ENCODE results near the gene CBLC. TPM values are rescaled to one million over a fixed set of nuclear protein-coding genes. Genes with fewer than 3 reads are reported as not detected.

The CBLC gene
- polyA plus RNA-seq, 1 of the 3 experiments (the other 2 are of a cell fraction) = not detected

GRCh38 chr19:44737238-44738071 lies 40.2 kb upstream of the CBLC start (continued):
- TF ChIP-seq CTCF (IDR thresholded peaks at IDR 0.05) (no peak), ELF1 (IDR thresholded peaks at IDR 0.05) (no peak)

GRCh38 chr19:44738136-44738535 lies 39.6 kb upstream of the CBLC start:
- H3K9me2 ChIP-seq = no peaks in the 10 kb centered on the region
- CTCF ChIA-PET = interaction anchor here (1.2 to 11.9 kb wide), 6 partner anchors 15 to 167 kb away, joined by 3 to 92 read pairs (median 6); partner anchors contain the start of gene NECTIN2
- H3K4me2 ChIP-seq = no peak overlapping the region
- no peak for DNase-seq
- H3K4me1 ChIP-seq (ENCODE audit: control insufficient read depth in 1 of 2, insufficient read depth in 2 of 2, low read depth in 1 of 2, low read length in 1 of 2) = peaks cover 3 to 11% of the 10 kb centered on the region in 2 experiments; a peak in 3 of 4 replicates
- POLR2A ChIA-PET = no interaction called here
- H3K9ac ChIP-seq = no peak overlapping the region
- H4K20me1 ChIP-seq (ENCODE audit: insufficient read depth) = no peaks in the 10 kb centered on the region
- H3K27ac ChIP-seq (ENCODE audit: low read depth in 2 of 2, low read length in 1 of 2) = no peak overlapping the region
- H3K9me3 ChIP-seq = no peaks in the 10 kb centered on the region
- no peaks in the 10 kb centered on the region for H3K79me2 ChIP-seq (ENCODE audit: insufficient read depth)
- WGBS (ENCODE audit: low lambda C conversion rate) = 80% methylated on average over 2 of the region's 2 CpGs
- H3K4me3 ChIP-seq (ENCODE audit: low read depth in 2 of 2, low read length in 1 of 2) = no peak overlapping the region
- no peaks in the 10 kb centered on the region for H3K27me3 ChIP-seq (ENCODE audit: insufficient read depth)
- peaks cover 27% of the 10 kb centered on the region for H3F3A ChIP-seq (replicated peaks; ENCODE audit: insufficient read depth)
- no peak overlapping the region for H2AFZ ChIP-seq (ENCODE audit: low read depth)
- no peaks in the 10 kb centered on the region for H3K36me3 ChIP-seq (replicated peaks in 1 of 2; ENCODE audit: control insufficient read depth in 1 of 2, insufficient read depth in 2 of 2, low read length in 1 of 2)
- TF ChIP-seq ZBTB33 (IDR thresholded peaks at IDR 0.05; ENCODE audit: borderline replicate concordance, low read depth) = no peak
- TF ChIP-seq FOXM1 (IDR thresholded peaks at IDR 0.05; ENCODE audit: low read depth) = no peak
- TF ChIP-seq RFX5 (IDR thresholded peaks at IDR 0.05; ENCODE audit: low read length) = no peak
- TF ChIP-seq CTCF (IDR thresholded peaks at IDR 0.05) = no peak
- TF ChIP-seq SIN3A (IDR thresholded peaks at IDR 0.05; ENCODE audit: borderline replicate concordance, low read depth, low read length) = no peak
- TF ChIP-seq GATA2 (CRISPR knock-in tag; IDR thresholded peaks at IDR 0.05) = no peak
- no peak for TF ChIP-seq EP300 (IDR thresholded peaks at IDR 0.05; ENCODE audit: borderline replicate concordance in 1 of 2, low read depth in 1 of 2, low read length in 1 of 2)
- TF ChIP-seq REST (IDR thresholded peaks at IDR 0.05; ENCODE audit: low read depth, low read length) = no peak
- no peak for TF ChIP-seq TAF1 (IDR thresholded peaks at IDR 0.05; ENCODE audit: borderline replicate concordance, low read depth, low read length)
- no peak for TF ChIP-seq USF2 (IDR thresholded peaks at IDR 0.05; ENCODE audit: borderline replicate concordance, low read depth, low read length)
- TF ChIP-seq MEF2A (IDR thresholded peaks at IDR 0.05; ENCODE audit: borderline replicate concordance, low read depth) = no peak
- no peak for TF ChIP-seq EZH2phosphoT487 (IDR thresholded peaks at IDR 0.05; ENCODE audit: borderline replicate concordance, low read depth)
- no peak for TF ChIP-seq USF1 (IDR thresholded peaks at IDR 0.05; ENCODE audit: borderline replicate concordance, low read depth)
- no peak for TF ChIP-seq TEAD4 (IDR thresholded peaks at IDR 0.05; ENCODE audit: borderline replicate concordance, insufficient read depth)
- TF ChIP-seq JUND (IDR thresholded peaks at IDR 0.05) = no peak
- no peak for TF ChIP-seq NFIC (IDR thresholded peaks at IDR 0.05; ENCODE audit: borderline replicate concordance)
- no peak for TF ChIP-seq NRF1 (IDR thresholded peaks at IDR 0.05; ENCODE audit: low read depth, low read length)

All from SK-N-SH (cell line).